GM23338 (cell line): ENCODE data around the gene RPH3AL. TPM values are rescaled to one million over a fixed set of nuclear protein-coding genes. Genes with fewer than 3 reads are reported as not detected.

Source experiments
- ATAC-seq: fragments of 200-7000 bp; cut with Tn5 transposase; 3 replicates; pipeline ENCODE4 v1.9.1; 2020
- DNase-seq: peaks from one replicate; pipeline ENCODE4 v3.0.0-alpha.2; 2015; ENCODE audit warnings: low spot score
- H2AFZ ChIP-seq: fragments of 200-600 bp; sonication (generic); 2 replicates; pipeline ENCODE4 v1.8.0; 2016; ENCODE audit warnings: antibody characterized with exemption, mild to moderate bottlenecking, moderate library complexity
- H3F3A ChIP-seq: fragments of 200-600 bp; sonication (generic); replicated peaks from 2 replicates; pipeline ENCODE4 v1.8.0; 2017; ENCODE audit warnings: antibody characterized with exemption, mixed run types, low read depth
- H3K27ac ChIP-seq: fragments of 200-600 bp; sonication (generic); 2 replicates; pipeline ENCODE4 v1.6.1; 2016; ENCODE audit warnings: low read depth
- H3K27me3 ChIP-seq: fragments of 200-600 bp; sonication (generic); 2 replicates; pipeline ENCODE4 v1.8.0; 2016; ENCODE audit warnings: mild to moderate bottlenecking, mixed run types, moderate library complexity; ENCODE audit not compliant: insufficient read depth
- H3K36me3 ChIP-seq: fragments of 200-600 bp; sonication (generic); 2 replicates; pipeline ENCODE4 v1.8.0; 2016; ENCODE audit warnings: mild to moderate bottlenecking; ENCODE audit not compliant: insufficient read depth
- H3K4me1 ChIP-seq: fragments of 200-600 bp; sonication (generic); 2 replicates; pipeline ENCODE4 v1.8.0; 2016; ENCODE audit warnings: mild to moderate bottlenecking, moderate library complexity; ENCODE audit not compliant: insufficient read depth
- H3K4me2 ChIP-seq: fragments of 200-600 bp; sonication (generic); 2 replicates; pipeline ENCODE4 v1.7.1; 2017; ENCODE audit warnings: mixed run types
- H3K4me3 ChIP-seq: fragments of 200-600 bp; sonication (generic); 2 replicates; pipeline ENCODE4 v1.6.1; 2016; ENCODE audit warnings: mixed run types
- H3K79me2 ChIP-seq: fragments of 200-600 bp; sonication (generic); replicated peaks from 2 replicates; pipeline ENCODE4 v1.8.0; 2017; ENCODE audit warnings: mild to moderate bottlenecking; ENCODE audit not compliant: insufficient read depth
- H3K9me2 ChIP-seq: fragments of 200-600 bp; sonication (generic); 2 replicates; pipeline ENCODE4 v1.8.0; 2017; ENCODE audit not compliant: insufficient read depth
- H4K20me1 ChIP-seq: fragments of 200-600 bp; sonication (generic); replicated peaks from 2 replicates; pipeline ENCODE4 v1.8.0; 2017; ENCODE audit warnings: mild to moderate bottlenecking; ENCODE audit not compliant: insufficient read depth
- H3K27ac Mint-ChIP-seq: 2 replicates; pipeline ENCODE4 v1.8.0; 2020; ENCODE audit warnings: inconsistent platforms, mild to moderate bottlenecking, moderate library complexity, mixed read lengths
- H3K27me3 Mint-ChIP-seq: 3 replicates; pipeline ENCODE4 v1.8.0; 2022; ENCODE audit warnings: low read depth, mild to moderate bottlenecking, moderate library complexity, mixed read lengths, inconsistent platforms; ENCODE audit not compliant: insufficient read depth, poor library complexity
- H3K36me3 Mint-ChIP-seq: 3 replicates; pipeline ENCODE4 v1.8.0; 2021; ENCODE audit warnings: low read depth, mild to moderate bottlenecking, inconsistent platforms, moderate library complexity, mixed read lengths
- H3K4me1 Mint-ChIP-seq: 3 replicates; pipeline ENCODE4 v1.8.0; 2020; ENCODE audit warnings: mild to moderate bottlenecking, inconsistent platforms, mixed read lengths
- H3K4me3 Mint-ChIP-seq: 3 replicates; pipeline ENCODE4 v1.8.0; 2021; ENCODE audit warnings: moderate library complexity, mild to moderate bottlenecking, inconsistent platforms, mixed read lengths
- H3K9me3 Mint-ChIP-seq: 3 replicates; pipeline ENCODE4 v1.8.0; 2020; ENCODE audit warnings: moderate library complexity, mild to moderate bottlenecking, inconsistent platforms, mixed read lengths
- CREB1 ChIP-seq: fragments of 250-450 bp; sonication (Bioruptor Pico); IDR thresholded peaks from 2 replicates; pipeline ENCODE4 v1.5.0; 2020; ENCODE audit warnings: low read depth, mild to moderate bottlenecking, moderate library complexity
- CTCF ChIP-seq, 2 experiments: fragments of 200-600 bp in 1 of 2; sonication (generic) in 1 of 2; conservative IDR thresholded peaks; 2 replicates each; pipeline versions ENCODE4 v1.5.1 to v1.6.1; 2016 to 2017; ENCODE audit warnings: antibody characterized with exemption in 2 of 2, low read depth in 2 of 2, mild to moderate bottlenecking in 2 of 2, moderate library complexity in 1 of 2
- ETS1 ChIP-seq: IDR thresholded peaks from 2 replicates; pipeline ENCODE4 v1.6.1; 2016; ENCODE audit warnings: antibody characterized with exemption
- EZH2 ChIP-seq: fragments of 200-600 bp; sonication (generic); IDR thresholded peaks from one replicate; pipeline ENCODE4 v1.8.0; 2017; ENCODE audit warnings: antibody characterized with exemption, mild to moderate bottlenecking, low read depth; ENCODE audit not compliant: unreplicated experiment
- EZH2phosphoT487 ChIP-seq: fragments of 200-600 bp; sonication (generic); IDR thresholded peaks from one replicate; pipeline ENCODE4 v1.8.1; 2018; ENCODE audit warnings: antibody characterized with exemption; ENCODE audit not compliant: unreplicated experiment
- JUNB ChIP-seq: IDR thresholded peaks from one replicate; pipeline ENCODE4 v1.6.1; 2016; ENCODE audit warnings: antibody characterized with exemption; ENCODE audit not compliant: unreplicated experiment
- NANOG ChIP-seq: IDR thresholded peaks from 2 replicates; pipeline ENCODE4 v1.6.1; 2016; ENCODE audit warnings: antibody characterized with exemption, borderline replicate concordance
- POLR2AphosphoS5 ChIP-seq: IDR thresholded peaks from 2 replicates; pipeline ENCODE4 v1.6.1; 2016; ENCODE audit warnings: antibody characterized with exemption, low read depth
- STAT1 ChIP-seq: IDR thresholded peaks from one replicate; pipeline ENCODE4 v1.6.1; 2016; ENCODE audit warnings: antibody characterized with exemption; ENCODE audit not compliant: unreplicated experiment
- ZNF114 ChIP-seq: fragments of 250-450 bp; sonication (Bioruptor Pico); IDR thresholded peaks from 2 replicates; pipeline ENCODE4 v1.5.0; 2020; ENCODE audit warnings: mild to moderate bottlenecking, moderate library complexity
- ZNF331 ChIP-seq: fragments of 250-450 bp; sonication (Bioruptor Pico); IDR thresholded peaks from 2 replicates; pipeline ENCODE4 v1.5.0; 2020; ENCODE audit warnings: low read depth, mild to moderate bottlenecking, moderate library complexity
- polyA plus RNA-seq: library from polyadenylated mRNA; unstranded; fragments of >200 nt; fragmentation: Nextera tagmentation; extraction: Ambion mirVana; gene quantifications from 2 replicates; pipeline ENCODE4 v1.2.1, GENCODE V29; 2016
- total RNA-seq: library from RNA; depleted of rRNA; stranded (reverse); fragments of >200 nt; shearing (Covaris generic); gene quantifications from 2 replicates; pipeline ENCODE4 v1.2.3, GENCODE V29; 2014
- TF ChIP-seq, protein P1 (sequence below): fragments of 250-450 bp; sonication (Bioruptor Pico); IDR thresholded peaks from 2 replicates; pipeline ENCODE4 v1.5.0; 2020; ENCODE audit warnings: mild to moderate bottlenecking, moderate library complexity
- TF ChIP-seq, protein P2 (sequence below): IDR thresholded peaks from one replicate; pipeline ENCODE4 v1.6.1; 2018; ENCODE audit warnings: antibody characterized with exemption; ENCODE audit not compliant: unreplicated experiment

The RPH3AL gene
- total and polyA plus RNA-seq, 2 experiments from 2014 or later = 2.7 to 6.3 TPM

GRCh38 chr17:290626-291025, 62.0 kb downstream of the RPH3AL start:
- H3K27ac ChIP-seq = no peak overlapping the region
- H3F3A ChIP-seq = no peaks in the 10 kb centered on the region
- no peak for ATAC-seq
- no peak overlapping the region for H3K4me3 ChIP-seq
- no peak overlapping the region for H3K4me3 Mint-ChIP-seq
- no peaks in the 10 kb centered on the region for H3K79me2 ChIP-seq
- DNase-seq = no peak
- H3K4me2 ChIP-seq = no peak overlapping the region
- peaks cover 21% of the 10 kb centered on the region for H3K27me3 Mint-ChIP-seq
- TF ChIP-seq CTCF (conservative IDR thresholded peaks at IDR 0.05; ENCODE audit: low read depth in 2 of 2) (no peak), NANOG (no peak), ZNF114 (no peak), STAT1 (no peak), ZNF331 (CRISPR knock-in tag) (no peak), POLR2AphosphoS5 (no peak), JUNB (no peak), EZH2phosphoT487 (no peak), CREB1 (CRISPR knock-in tag) (no peak), EZH2 (no peak), ETS1 (no peak)
- TF ChIP-seq, protein P1, sequence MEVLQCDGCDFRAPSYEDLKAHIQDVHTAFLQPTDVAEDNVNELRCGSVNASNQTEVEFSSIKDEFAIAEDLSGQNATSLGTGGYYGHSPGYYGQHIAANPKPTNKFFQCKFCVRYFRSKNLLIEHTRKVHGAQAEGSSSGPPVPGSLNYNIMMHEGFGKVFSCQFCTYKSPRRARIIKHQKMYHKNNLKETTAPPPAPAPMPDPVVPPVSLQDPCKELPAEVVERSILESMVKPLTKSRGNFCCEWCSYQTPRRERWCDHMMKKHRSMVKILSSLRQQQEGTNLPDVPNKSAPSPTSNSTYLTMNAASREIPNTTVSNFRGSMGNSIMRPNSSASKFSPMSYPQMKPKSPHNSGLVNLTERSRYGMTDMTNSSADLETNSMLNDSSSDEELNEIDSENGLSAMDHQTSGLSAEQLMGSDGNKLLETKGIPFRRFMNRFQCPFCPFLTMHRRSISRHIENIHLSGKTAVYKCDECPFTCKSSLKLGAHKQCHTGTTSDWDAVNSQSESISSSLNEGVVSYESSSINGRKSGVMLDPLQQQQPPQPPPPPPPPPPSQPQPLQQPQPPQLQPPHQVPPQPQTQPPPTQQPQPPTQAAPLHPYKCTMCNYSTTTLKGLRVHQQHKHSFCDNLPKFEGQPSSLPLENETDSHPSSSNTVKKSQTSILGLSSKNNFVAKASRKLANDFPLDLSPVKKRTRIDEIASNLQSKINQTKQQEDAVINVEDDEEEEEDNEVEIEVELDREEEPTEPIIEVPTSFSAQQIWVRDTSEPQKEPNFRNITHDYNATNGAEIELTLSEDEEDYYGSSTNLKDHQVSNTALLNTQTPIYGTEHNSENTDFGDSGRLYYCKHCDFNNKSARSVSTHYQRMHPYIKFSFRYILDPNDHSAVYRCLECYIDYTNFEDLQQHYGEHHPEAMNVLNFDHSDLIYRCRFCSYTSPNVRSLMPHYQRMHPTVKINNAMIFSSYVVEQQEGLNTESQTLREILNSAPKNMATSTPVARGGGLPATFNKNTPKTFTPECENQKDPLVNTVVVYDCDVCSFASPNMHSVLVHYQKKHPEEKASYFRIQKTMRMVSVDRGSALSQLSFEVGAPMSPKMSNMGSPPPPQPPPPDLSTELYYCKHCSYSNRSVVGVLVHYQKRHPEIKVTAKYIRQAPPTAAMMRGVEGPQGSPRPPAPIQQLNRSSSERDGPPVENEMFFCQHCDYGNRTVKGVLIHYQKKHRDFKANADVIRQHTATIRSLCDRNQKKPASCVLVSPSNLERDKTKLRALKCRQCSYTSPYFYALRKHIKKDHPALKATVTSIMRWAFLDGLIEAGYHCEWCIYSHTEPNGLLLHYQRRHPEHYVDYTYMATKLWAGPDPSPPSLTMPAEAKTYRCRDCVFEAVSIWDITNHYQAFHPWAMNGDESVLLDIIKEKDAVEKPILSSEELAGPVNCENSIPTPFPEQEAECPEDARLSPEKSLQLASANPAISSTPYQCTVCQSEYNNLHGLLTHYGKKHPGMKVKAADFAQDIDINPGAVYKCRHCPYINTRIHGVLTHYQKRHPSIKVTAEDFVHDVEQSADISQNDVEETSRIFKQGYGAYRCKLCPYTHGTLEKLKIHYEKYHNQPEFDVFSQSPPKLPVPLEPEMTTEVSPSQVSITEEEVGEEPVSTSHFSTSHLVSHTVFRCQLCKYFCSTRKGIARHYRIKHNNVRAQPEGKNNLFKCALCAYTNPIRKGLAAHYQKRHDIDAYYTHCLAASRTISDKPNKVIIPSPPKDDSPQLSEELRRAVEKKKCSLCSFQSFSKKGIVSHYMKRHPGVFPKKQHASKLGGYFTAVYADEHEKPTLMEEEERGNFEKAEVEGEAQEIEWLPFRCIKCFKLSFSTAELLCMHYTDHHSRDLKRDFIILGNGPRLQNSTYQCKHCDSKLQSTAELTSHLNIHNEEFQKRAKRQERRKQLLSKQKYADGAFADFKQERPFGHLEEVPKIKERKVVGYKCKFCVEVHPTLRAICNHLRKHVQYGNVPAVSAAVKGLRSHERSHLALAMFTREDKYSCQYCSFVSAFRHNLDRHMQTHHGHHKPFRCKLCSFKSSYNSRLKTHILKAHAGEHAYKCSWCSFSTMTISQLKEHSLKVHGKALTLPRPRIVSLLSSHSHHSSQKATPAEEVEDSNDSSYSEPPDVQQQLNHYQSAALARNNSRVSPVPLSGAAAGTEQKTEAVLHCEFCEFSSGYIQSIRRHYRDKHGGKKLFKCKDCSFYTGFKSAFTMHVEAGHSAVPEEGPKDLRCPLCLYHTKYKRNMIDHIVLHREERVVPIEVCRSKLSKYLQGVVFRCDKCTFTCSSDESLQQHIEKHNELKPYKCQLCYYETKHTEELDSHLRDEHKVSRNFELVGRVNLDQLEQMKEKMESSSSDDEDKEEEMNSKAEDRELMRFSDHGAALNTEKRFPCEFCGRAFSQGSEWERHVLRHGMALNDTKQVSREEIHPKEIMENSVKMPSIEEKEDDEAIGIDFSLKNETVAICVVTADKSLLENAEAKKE = no peak
- TF ChIP-seq, protein P2, sequence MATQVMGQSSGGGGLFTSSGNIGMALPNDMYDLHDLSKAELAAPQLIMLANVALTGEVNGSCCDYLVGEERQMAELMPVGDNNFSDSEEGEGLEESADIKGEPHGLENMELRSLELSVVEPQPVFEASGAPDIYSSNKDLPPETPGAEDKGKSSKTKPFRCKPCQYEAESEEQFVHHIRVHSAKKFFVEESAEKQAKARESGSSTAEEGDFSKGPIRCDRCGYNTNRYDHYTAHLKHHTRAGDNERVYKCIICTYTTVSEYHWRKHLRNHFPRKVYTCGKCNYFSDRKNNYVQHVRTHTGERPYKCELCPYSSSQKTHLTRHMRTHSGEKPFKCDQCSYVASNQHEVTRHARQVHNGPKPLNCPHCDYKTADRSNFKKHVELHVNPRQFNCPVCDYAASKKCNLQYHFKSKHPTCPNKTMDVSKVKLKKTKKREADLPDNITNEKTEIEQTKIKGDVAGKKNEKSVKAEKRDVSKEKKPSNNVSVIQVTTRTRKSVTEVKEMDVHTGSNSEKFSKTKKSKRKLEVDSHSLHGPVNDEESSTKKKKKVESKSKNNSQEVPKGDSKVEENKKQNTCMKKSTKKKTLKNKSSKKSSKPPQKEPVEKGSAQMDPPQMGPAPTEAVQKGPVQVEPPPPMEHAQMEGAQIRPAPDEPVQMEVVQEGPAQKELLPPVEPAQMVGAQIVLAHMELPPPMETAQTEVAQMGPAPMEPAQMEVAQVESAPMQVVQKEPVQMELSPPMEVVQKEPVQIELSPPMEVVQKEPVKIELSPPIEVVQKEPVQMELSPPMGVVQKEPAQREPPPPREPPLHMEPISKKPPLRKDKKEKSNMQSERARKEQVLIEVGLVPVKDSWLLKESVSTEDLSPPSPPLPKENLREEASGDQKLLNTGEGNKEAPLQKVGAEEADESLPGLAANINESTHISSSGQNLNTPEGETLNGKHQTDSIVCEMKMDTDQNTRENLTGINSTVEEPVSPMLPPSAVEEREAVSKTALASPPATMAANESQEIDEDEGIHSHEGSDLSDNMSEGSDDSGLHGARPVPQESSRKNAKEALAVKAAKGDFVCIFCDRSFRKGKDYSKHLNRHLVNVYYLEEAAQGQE = no peak
- H4K20me1 ChIP-seq = no peaks in the 10 kb centered on the region
- no peaks in the 10 kb centered on the region; the same call in 2 of the 3 replicates for H3K36me3 Mint-ChIP-seq
- H3K27ac Mint-ChIP-seq = no peak overlapping the region
- peaks cover 5% of the 10 kb centered on the region; the same call in 1 of the 2 replicates for H3K4me1 ChIP-seq
- peaks cover 6% of the 10 kb centered on the region; the same call in 2 of the 3 replicates for H3K9me3 Mint-ChIP-seq
- H3K27me3 ChIP-seq = no peaks in the 10 kb centered on the region
- H2AFZ ChIP-seq = no peak overlapping the region
- no peaks in the 10 kb centered on the region for H3K9me2 ChIP-seq
- peaks cover 7% of the 10 kb centered on the region for H3K4me1 Mint-ChIP-seq
- H3K36me3 ChIP-seq = no peaks in the 10 kb centered on the region
